H1 (cell line): ENCODE data around the gene CACNA2D3. TPM values are rescaled to one million over a fixed set of nuclear protein-coding genes. Genes with fewer than 3 reads are reported as not detected.

Experiments
- CTCF ChIA-PET: fragments of 300-600 bp; sonication (Branson Sonifier 250); formaldehyde crosslinking; loops from one replicate; lab custom pipeline; 2021; ENCODE audit not compliant: partially characterized antibody; lab: Charles Lee
- POLR2A ChIA-PET: fragments of 300-600 bp; sonication (Branson Sonifier 250); formaldehyde crosslinking; loops from one replicate; lab custom pipeline; 2021; ENCODE audit warnings: inconsistent platforms; ENCODE audit not compliant: partially characterized antibody; lab: Charles Lee
- DNase-seq, 2 experiments: peaks; one replicate each; pipeline versions ENCODE4 v3.0.0 to v3.0.0-alpha.2; 2010 to 2022; ENCODE audit warnings: low spot score in 2 of 2, low read depth in 1 of 2, mixed read lengths in 1 of 2
- FAIRE-seq: peaks from 2 replicates; lab custom pipeline; 2011; peaks lifted over from hg19 to GRCh38; lab: Jason Lieb, UNC
- H2AFZ ChIP-seq: 2 replicates; pipeline ENCODE4 v1.8.1; 2012; ENCODE audit warnings: low read length, inconsistent platforms
- H2AK5ac ChIP-seq: 2 replicates; pipeline ENCODE4 v1.6.1; 2013; ENCODE audit warnings: low read depth, low read length
- H2BK120ac ChIP-seq: replicated peaks from 2 replicates; pipeline ENCODE3; 2013; ENCODE audit warnings: low read depth, low read length, inconsistent platforms
- H2BK12ac ChIP-seq: 2 replicates; pipeline ENCODE4 v1.6.1; 2013; ENCODE audit warnings: low read depth, low read length
- H2BK15ac ChIP-seq: 2 replicates; pipeline ENCODE4 v1.6.1; 2013; ENCODE audit warnings: low read length
- H2BK20ac ChIP-seq: 2 replicates; pipeline ENCODE4 v1.6.1; 2013; ENCODE audit warnings: low read length
- H2BK5ac ChIP-seq: 2 replicates; pipeline ENCODE4 v1.6.1; 2013; ENCODE audit warnings: low read depth, low read length
- H3K14ac ChIP-seq: 2 replicates; pipeline ENCODE4 v1.6.1; 2013; ENCODE audit warnings: inconsistent platforms; ENCODE audit not compliant: insufficient read length
- H3K18ac ChIP-seq: 2 replicates; pipeline ENCODE4 v1.6.1; 2013; ENCODE audit warnings: low read length; ENCODE audit errors: extremely low read depth
- H3K23ac ChIP-seq: 2 replicates; pipeline ENCODE4 v1.6.1; 2013; ENCODE audit warnings: inconsistent platforms; ENCODE audit not compliant: insufficient read length
- H3K23me2 ChIP-seq: 2 replicates; pipeline ENCODE4 v1.6.1; 2013; ENCODE audit warnings: low read depth, low read length
- H3K27ac ChIP-seq: 2 replicates; pipeline ENCODE4 v1.6.1; 2011; ENCODE audit warnings: low read depth, low read length, inconsistent platforms
- H3K27me3 ChIP-seq, 4 experiments: replicated peaks in 1 of 4; 1 replicate in 1 of 4; 2 replicates in 3 of 4; pipeline versions ENCODE4 v1.6.1 to v1.8.1; 2011 to 2013; ENCODE audit warnings: low read length in 3 of 4, mild to moderate bottlenecking in 3 of 4, inconsistent platforms in 2 of 4, mixed read lengths in 2 of 4, moderate library complexity in 1 of 4; ENCODE audit not compliant: control insufficient read depth in 3 of 4, insufficient read depth in 3 of 4; ENCODE audit errors: extremely low read depth in 1 of 4
- H3K36me3 ChIP-seq, 4 experiments: 2 replicates each; pipeline versions ENCODE4 v1.6.1 to v1.8.1; 2011 to 2013; ENCODE audit warnings: mild to moderate bottlenecking in 4 of 4, low read length in 3 of 4, moderate library complexity in 2 of 4, control low read depth in 1 of 4, inconsistent platforms in 1 of 4; ENCODE audit not compliant: insufficient read depth in 4 of 4, control insufficient read depth in 2 of 4
- H3K4ac ChIP-seq: replicated peaks from 2 replicates; pipeline ENCODE3; 2013; ENCODE audit warnings: low read length, low read depth, mixed read lengths, inconsistent platforms; ENCODE audit not compliant: insufficient read length
- H3K4me1 ChIP-seq, 4 experiments: replicated peaks in 1 of 4; 1 replicate in 1 of 4; 2 replicates in 3 of 4; pipeline versions ENCODE4 v1.6.1 to v1.8.1; 2011 to 2013; ENCODE audit warnings: low read length in 3 of 4, inconsistent platforms in 2 of 4, mixed read lengths in 1 of 4; ENCODE audit not compliant: insufficient read depth in 4 of 4, control insufficient read depth in 3 of 4
- H3K4me2 ChIP-seq, 2 experiments: 2 replicates each; pipeline versions ENCODE4 v1.6.1 to v1.8.1; 2011 to 2013; ENCODE audit warnings: low read depth in 2 of 2, low read length in 2 of 2, control low read depth in 1 of 2, inconsistent platforms in 1 of 2, mild to moderate bottlenecking in 1 of 2; ENCODE audit not compliant: insufficient read depth in 1 of 2
- H3K4me3 ChIP-seq, 4 experiments: fragments of 200-600, 300-600 bp in 1 of 4; sonication (generic), shearing (Covaris generic), sonication (Bioruptor Twin) in 1 of 4; 2 replicates each; pipeline versions ENCODE4 v1.5.1 to v1.8.1; 2011 to 2016; ENCODE audit warnings: low read length in 4 of 4, low read depth in 3 of 4, control low read depth in 2 of 4, inconsistent platforms in 2 of 4, mild to moderate bottlenecking in 2 of 4, mixed read lengths in 1 of 4, moderate library complexity in 1 of 4; ENCODE audit not compliant: insufficient read depth in 2 of 4; ENCODE audit errors: extremely low read depth in 1 of 4
- H3K56ac ChIP-seq: replicated peaks from 2 replicates; pipeline ENCODE3; 2013; ENCODE audit warnings: low read depth, mild to moderate bottlenecking, mixed read lengths, low read length, inconsistent platforms; ENCODE audit not compliant: insufficient read length
- H3K79me1 ChIP-seq: 2 replicates; pipeline ENCODE4 v1.6.1; 2013; ENCODE audit warnings: low read depth, low read length, control low read depth
- H3K79me2 ChIP-seq, 2 experiments: 2 replicates each; pipeline versions ENCODE4 v1.6.1 to v1.8.1; 2012 to 2013; ENCODE audit warnings: low read length in 2 of 2, mild to moderate bottlenecking in 2 of 2, inconsistent platforms in 1 of 2; ENCODE audit not compliant: insufficient read depth in 2 of 2, control insufficient read depth in 1 of 2
- H3K9ac ChIP-seq, 4 experiments: replicated peaks in 1 of 4; 1 replicate in 1 of 4; 2 replicates in 3 of 4; pipeline versions ENCODE4 v1.6.1 to v1.8.1; 2011 to 2013; ENCODE audit warnings: low read depth in 3 of 4, low read length in 3 of 4, control low read depth in 2 of 4, mild to moderate bottlenecking in 2 of 4, moderate library complexity in 2 of 4, inconsistent platforms in 1 of 4; ENCODE audit errors: extremely low read depth in 1 of 4
- H3K9me3 ChIP-seq, 2 experiments: 2 replicates each; pipeline versions ENCODE4 v1.6.1 to v1.8.1; 2012 to 2013; ENCODE audit warnings: mild to moderate bottlenecking in 2 of 2, moderate library complexity in 2 of 2, control low read depth in 1 of 2, inconsistent platforms in 1 of 2, low read depth in 1 of 2, low read length in 1 of 2, mixed read lengths in 1 of 2; ENCODE audit not compliant: insufficient read depth in 2 of 2
- H4K20me1 ChIP-seq, 2 experiments: replicated peaks in 1 of 2; 2 replicates each; pipeline versions ENCODE3 to v1.8.1; 2011 to 2013; ENCODE audit warnings: inconsistent platforms in 2 of 2, low read length in 2 of 2, mild to moderate bottlenecking in 1 of 2; ENCODE audit not compliant: insufficient read depth in 2 of 2, control insufficient read depth in 1 of 2
- H4K5ac ChIP-seq: 2 replicates; pipeline ENCODE4 v1.6.1; 2013; ENCODE audit warnings: low read length, low read depth, mixed read lengths, inconsistent platforms; ENCODE audit not compliant: insufficient read length
- H4K8ac ChIP-seq: 2 replicates; pipeline ENCODE4 v1.8.0; 2013; ENCODE audit warnings: mild to moderate bottlenecking, moderate library complexity, low read length, inconsistent platforms; ENCODE audit not compliant: insufficient read depth; ENCODE audit errors: extremely low read depth
- H4K91ac ChIP-seq: replicated peaks from 2 replicates; pipeline ENCODE3; 2013; ENCODE audit warnings: low read length, mixed read lengths, inconsistent platforms; ENCODE audit not compliant: insufficient read length
- ASH2L ChIP-seq: fragments of 200-600, 300-600 bp; sonication (generic); IDR thresholded peaks from one replicate; pipeline ENCODE4 v1.7.1; 2017; ENCODE audit warnings: low read length
- CBX5 ChIP-seq: fragments of 300-800, 300-1000 bp; sonication (generic); IDR thresholded peaks from 2 replicates; pipeline ENCODE4 v1.7.1; 2016; ENCODE audit warnings: antibody characterized with exemption, low read length, low read depth
- CTBP2 ChIP-seq: IDR thresholded peaks from 2 replicates; pipeline ENCODE4 v1.7.0; 2011; ENCODE audit warnings: borderline replicate concordance, mild to moderate bottlenecking, moderate library complexity, mixed read lengths, low read length; ENCODE audit not compliant: insufficient read depth, insufficient read length
- EP300 ChIP-seq, 2 experiments: IDR thresholded peaks; 1 replicate in 1 of 2; 2 replicates in 1 of 2; pipeline ENCODE4 v1.6.1; 2011 to 2012; ENCODE audit warnings: low read depth in 2 of 2, low read length in 2 of 2, mild to moderate bottlenecking in 2 of 2, borderline replicate concordance in 1 of 2, inconsistent platforms in 1 of 2, moderate library complexity in 1 of 2
- JUN ChIP-seq: IDR thresholded peaks from 2 replicates; pipeline ENCODE4 v1.6.1; 2011; ENCODE audit warnings: low read depth, mild to moderate bottlenecking, improper control_type of control experiment, low read length
- KDM5A ChIP-seq: fragments of 200-600 bp; IDR thresholded peaks from 2 replicates; pipeline ENCODE4 v1.7.1; 2012; ENCODE audit warnings: mild to moderate bottlenecking, low read length, inconsistent platforms, mixed read lengths
- MAFK ChIP-seq: IDR thresholded peaks from 2 replicates; pipeline ENCODE4 v1.6.1; 2012; ENCODE audit warnings: low read depth, mild to moderate bottlenecking, improper control_type of control experiment, low read length
- PHF8 ChIP-seq: fragments of 200-600 bp; sonication (generic); conservative IDR thresholded peaks from 2 replicates; pipeline ENCODE4 v1.7.1; 2012; ENCODE audit warnings: low read depth, mild to moderate bottlenecking, inconsistent platforms, low read length, moderate library complexity
- POLR2A ChIP-seq, 2 experiments: IDR thresholded peaks; 1 replicate in 1 of 2; 2 replicates in 1 of 2; pipeline ENCODE4 v1.6.1; 2011; ENCODE audit warnings: low read depth in 2 of 2, low read length in 2 of 2, mild to moderate bottlenecking in 2 of 2; ENCODE audit errors: control extremely low read depth in 1 of 2
- POLR2AphosphoS5 ChIP-seq: IDR thresholded peaks from 2 replicates; pipeline ENCODE4 v1.6.1; 2011; ENCODE audit warnings: low read depth, low read length
- SP4 ChIP-seq: IDR thresholded peaks from 2 replicates; pipeline ENCODE4 v1.6.1; 2012; ENCODE audit warnings: low read length, inconsistent platforms
- TAF1 ChIP-seq: IDR thresholded peaks from 2 replicates; pipeline ENCODE4 v1.6.1; 2011; ENCODE audit warnings: mild to moderate bottlenecking, low read depth, low read length
- TCF12 ChIP-seq: IDR thresholded peaks from 2 replicates; pipeline ENCODE4 v1.6.1; 2011; ENCODE audit warnings: low read depth, mild to moderate bottlenecking, low read length
- ZNF274 ChIP-seq: IDR thresholded peaks from 2 replicates; pipeline ENCODE4 v1.7.0; 2012; ENCODE audit warnings: low read length, borderline replicate concordance; ENCODE audit errors: extremely low read depth
- WGBS, 2 experiments: shearing (Covaris generic) in 1 of 2; methylation state at CpG; one replicate each; pipeline versions ENCODE4 v1.1.6 to v1.1.7; 2013 to 2015; ENCODE audit warnings: low lambda C conversion rate in 2 of 2, mixed read lengths in 2 of 2, inconsistent platforms in 1 of 2, low coverage in 1 of 2, missing lambda C conversion rate in 1 of 2; ENCODE audit not compliant: insufficient replicate concordance in 2 of 2, insufficient coverage in 1 of 2, insufficient read length in 1 of 2; ENCODE audit errors: extremely low coverage in 1 of 2, missing lambda C conversion rate in 1 of 2; 5-methylcytosine and 5-hydroxymethylcytosine counted together
- polyA plus RNA-seq, 7 experiments: library from polyadenylated mRNA; depleted of rRNA in 3 of 7; stranded (reverse) in 5 of 7; unstranded in 2 of 7; fragments of >200 nt in 5 of 7; fragments of 200-250 nt in 2 of 7; gene quantifications; 1 replicate in 5 of 7; 2 replicates in 1 of 7; 4 replicates in 1 of 7; pipeline versions ENCODE4 v1.2.1 to v1.2.3, GENCODE V29; 2011 to 2013; ENCODE audit warnings: missing spikeins in 2 of 7, mixed read lengths in 2 of 7
- total RNA-seq: library from RNA; stranded (reverse); fragmentation: NEBNext Ultra II Directional; extraction: Animal tissue kit (Norgen Biotek cat#: 25700); gene quantifications from 2 replicates; pipeline ENCODE4 v1.2.1, GENCODE V29; 2021
- TF ChIP-seq, protein P1 (sequence below): IDR thresholded peaks from 2 replicates; pipeline ENCODE4 v1.6.1; 2012; ENCODE audit warnings: inconsistent platforms

The CACNA2D3 gene
- total and polyA plus RNA-seq, 2 of the 8 experiments (the other 6 are each of a cell fraction or from before 2014, with no cell fraction given) = 1.5 to 1.8 TPM

DNA sequence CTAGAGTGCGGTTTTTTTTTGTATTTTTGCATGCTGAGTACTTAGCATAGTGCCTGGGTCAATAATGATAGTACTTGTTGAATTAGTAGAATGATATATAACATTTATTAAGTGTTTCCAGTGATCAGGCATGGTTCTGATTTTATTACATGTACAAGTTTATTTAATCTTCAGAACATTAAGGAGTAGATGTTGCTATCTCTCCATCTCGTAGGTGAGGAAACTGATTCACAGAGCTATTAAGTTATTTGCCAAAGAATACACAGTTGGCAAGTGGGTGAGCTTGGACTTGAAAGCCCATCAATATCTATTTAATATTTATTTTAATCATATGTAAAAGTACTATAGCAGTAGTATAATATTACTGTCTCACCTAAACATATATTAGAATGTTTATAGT, 219.5 kb downstream of the CACNA2D3 start:
- ChIA-PET CTCF (interaction anchor here (0.6 to 1.1 kb wide), 2 partner anchors 26 to 47 kb away, joined by 3 to 5 read pairs; no protein-coding TSS in a partner anchor), POLR2A (no interaction called here)
- WGBS, 2 experiments = 80% methylated on average over 2 of the region's 2 CpGs; no CpG with 5 or more reads in 1 of the 2 experiments
- TF ChIP-seq TCF12 (no peak), MAFK (no peak), PHF8 (no peak), EP300 (IDR thresholded peaks at IDR 0.05; ENCODE audit: borderline replicate concordance in 1 of 2, low read depth in 2 of 2, low read length in 2 of 2) (no peak), POLR2A (IDR thresholded peaks at IDR 0.05; ENCODE audit: control extremely low read depth in 1 of 2, low read depth in 2 of 2, low read length in 2 of 2) (no peak), POLR2AphosphoS5 (no peak), SP4 (no peak), JUN (no peak), CBX5 (no peak), TAF1 (no peak), CTBP2 (no peak), ZNF274 (no peak), KDM5A (no peak), ASH2L (no peak)
- TF ChIP-seq, protein P1, sequence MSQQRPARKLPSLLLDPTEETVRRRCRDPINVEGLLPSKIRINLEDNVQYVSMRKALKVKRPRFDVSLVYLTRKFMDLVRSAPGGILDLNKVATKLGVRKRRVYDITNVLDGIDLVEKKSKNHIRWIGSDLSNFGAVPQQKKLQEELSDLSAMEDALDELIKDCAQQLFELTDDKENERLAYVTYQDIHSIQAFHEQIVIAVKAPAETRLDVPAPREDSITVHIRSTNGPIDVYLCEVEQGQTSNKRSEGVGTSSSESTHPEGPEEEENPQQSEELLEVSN = no peak

More for the DNA sequence above, 219.5 kb downstream of the CACNA2D3 start:
- H3K79me1 ChIP-seq = no peaks in the 10 kb centered on the region
- no peak overlapping the region for H4K5ac ChIP-seq
- H3K14ac ChIP-seq = no peak overlapping the region
- peaks cover 0 to 8% (median 3%) of the 10 kb centered on the region in 4 experiments; a peak in 2 of 7 replicates for H3K4me1 ChIP-seq
- H2BK120ac ChIP-seq = no peak overlapping the region
- H3K4me3 ChIP-seq = no peak overlapping the region
- no peak overlapping the region for H2BK20ac ChIP-seq
- no peak overlapping the region for H3K4me2 ChIP-seq
- no peak overlapping the region for H2AK5ac ChIP-seq
- no peaks in the 10 kb centered on the region for H3K9me3 ChIP-seq
- H2BK15ac ChIP-seq = no peak overlapping the region
- no peak overlapping the region for H3K4ac ChIP-seq
- no peak for FAIRE-seq
- H3K36me3 ChIP-seq = no peaks in the 10 kb centered on the region
- DNase-seq = no peak
- H3K27me3 ChIP-seq = no peaks in the 10 kb centered on the region; a peak in 1 of 7 replicates
- no peak overlapping the region for H3K23ac ChIP-seq
- H2AFZ ChIP-seq = no peak overlapping the region
- H3K23me2 ChIP-seq = no peaks in the 10 kb centered on the region; the same call in 1 of the 2 replicates
- H3K56ac ChIP-seq = no peak overlapping the region
- H3K18ac ChIP-seq = no peak overlapping the region
- H3K27ac ChIP-seq = no peak overlapping the region
- no peaks in the 10 kb centered on the region for H3K79me2 ChIP-seq
- no peak overlapping the region for H3K9ac ChIP-seq
- no peak overlapping the region for H2BK12ac ChIP-seq
- no peaks in the 10 kb centered on the region for H4K20me1 ChIP-seq
- no peak overlapping the region for H4K91ac ChIP-seq
- H4K8ac ChIP-seq = no peak overlapping the region
- H2BK5ac ChIP-seq = no peak overlapping the region
